ENCODE data around the gene BBOF1.

- TF ChIP-seq CTCF (IDR thresholded peaks at IDR 0.05) (no peak), POLR2A (IDR thresholded peaks at IDR 0.05) (no peak)
These were observed 70.3 kb downstream of the BBOF1 start for GRCh38 chr14:74089251-74090020.

Data from right lobe of liver (tissue), 4 donors.